GM21825 (cell line): Measurements from ENCODE around the gene OVOL2.
"Not testable (repeated sequence)": the region's sequence is repeated elsewhere in the genome, so short reads cannot be mapped to it uniquely, and the experiment has no call there.

Experiments used
- ATAC-seq: cut with Tn5 transposase; IDR thresholded peaks from one replicate; pipeline ENCODE4 v1.9.1; 2021; ENCODE audit warnings: mild to moderate bottlenecking, moderate library complexity; ENCODE audit not compliant: unreplicated experiment

The OVOL2 gene

GRCh38 chr20:18057101-18057993 is at the start of gene OVOL2:
OVOL2 (minus strand) TSS chr20:18057916; CDS start chr20:18057634, 282 bp downstream.
- no peak for ATAC-seq

GRCh38 chr20:18103497-18103896 is 45.8 kb upstream of the OVOL2 start:
- ATAC-seq: no peak

GRCh38 chr20:18101125-18101810 is 43.6 kb upstream of the OVOL2 start:
- ATAC-seq: no peak

- ATAC-seq: not testable (repeated sequence)
Observed at GRCh38 chr20:18100569-18100968, 42.9 kb upstream of the OVOL2 start.

- ATAC-seq: no peak
Observed at GRCh38 chr20:18094191-18094590, 36.5 kb upstream of the OVOL2 start.

- no peak for ATAC-seq
Observed at GRCh38 chr20:18093388-18093787, 35.7 kb upstream of the OVOL2 start.

- ATAC-seq: no peak
Observed at GRCh38 chr20:18092890-18093289, 35.2 kb upstream of the OVOL2 start.

GRCh38 chr20:18091623-18092022 is 33.9 kb upstream of the OVOL2 start:
- ATAC-seq: no peak

GRCh38 chr20:18090477-18090876 is 32.8 kb upstream of the OVOL2 start:
- no peak for ATAC-seq

GRCh38 chr20:18090044-18090443 is 32.3 kb upstream of the OVOL2 start:
- no peak for ATAC-seq

- not testable (repeated sequence) for ATAC-seq
Observed at GRCh38 chr20:18088841-18089240, 31.1 kb upstream of the OVOL2 start.

GRCh38 chr20:18088298-18088697 is 30.6 kb upstream of the OVOL2 start:
- not testable (repeated sequence) for ATAC-seq

- no peak for ATAC-seq
Observed at GRCh38 chr20:18087054-18087453, 29.3 kb upstream of the OVOL2 start.

GRCh38 chr20:18080836-18081235 is 23.1 kb upstream of the OVOL2 start:
- not testable (repeated sequence) for ATAC-seq

GRCh38 chr20:18079756-18080353 is 22.1 kb upstream of the OVOL2 start:
- no peak for ATAC-seq

- ATAC-seq: no peak
Observed at GRCh38 chr20:18077157-18077556, 19.4 kb upstream of the OVOL2 start.

GRCh38 chr20:18072532-18072931 is 14.8 kb upstream of the OVOL2 start:
- no peak for ATAC-seq

- no peak for ATAC-seq
Observed at GRCh38 chr20:18066421-18067333, 9.0 kb upstream of the OVOL2 start.

GRCh38 chr20:18063676-18064075 is 6.0 kb upstream of the OVOL2 start:
- ATAC-seq: no peak

GRCh38 chr20:18059603-18060002 is 1.9 kb upstream of the OVOL2 start:
- no peak for ATAC-seq
